Liver (tissue), 9 donors: ENCODE data around the gene SCP2D1. TPM values are rescaled to one million over a fixed set of nuclear protein-coding genes. Genes with fewer than 3 reads are reported as not detected.
"Not testable (repeated sequence)": the region's sequence is repeated elsewhere in the genome, so short reads cannot be mapped to it uniquely, and the experiment has no call there.

ENCODE experiments used
- DNase-seq: peaks from one replicate; pipeline ENCODE4 v3.0.0-alpha.2; 2017; ENCODE audit warnings: low spot score
- H3K27ac ChIP-seq, 2 donors: one replicate each; pipeline ENCODE4 v1.7.0; 2013; ENCODE audit warnings: inconsistent platforms in 2 of 2, low read length in 2 of 2, control low read depth in 1 of 2, low read depth in 1 of 2, mild to moderate bottlenecking in 1 of 2
- H3K27me3 ChIP-seq, 4 donors: one replicate each; pipeline versions ENCODE4 v1.6.1 to v1.7.0; 2013; ENCODE audit warnings: low read length in 3 of 4, inconsistent platforms in 1 of 4, mild to moderate bottlenecking in 1 of 4, moderate library complexity in 1 of 4; ENCODE audit not compliant: control insufficient read depth in 4 of 4, insufficient read depth in 4 of 4
- H3K36me3 ChIP-seq, 4 donors: one replicate each; pipeline versions ENCODE4 v1.6.1 to v1.7.0; 2013; ENCODE audit warnings: low read length in 3 of 4, mild to moderate bottlenecking in 3 of 4, low read depth in 1 of 4, moderate library complexity in 1 of 4; ENCODE audit not compliant: control insufficient read depth in 4 of 4, insufficient read depth in 3 of 4
- H3K4me1 ChIP-seq, 4 donors: one replicate each; pipeline versions ENCODE4 v1.6.1 to v1.7.0; 2013; ENCODE audit warnings: low read length in 3 of 4, mild to moderate bottlenecking in 3 of 4, moderate library complexity in 1 of 4; ENCODE audit not compliant: control insufficient read depth in 4 of 4, insufficient read depth in 4 of 4
- H3K4me3 ChIP-seq, 3 donors: one replicate each; pipeline versions ENCODE4 v1.6.1 to v1.7.0; 2013; ENCODE audit warnings: low read length in 3 of 3, control low read depth in 1 of 3, low read depth in 1 of 3, mild to moderate bottlenecking in 1 of 3
- H3K9ac ChIP-seq, 2 donors: one replicate each; pipeline ENCODE4 v1.7.0; 2013; ENCODE audit warnings: low read length in 2 of 2, mild to moderate bottlenecking in 2 of 2, moderate library complexity in 2 of 2, control low read depth in 1 of 2, low read depth in 1 of 2
- H3K9me3 ChIP-seq, 4 donors: one replicate each; pipeline versions ENCODE4 v1.6.1 to v1.7.0; 2013; ENCODE audit warnings: low read length in 3 of 4; ENCODE audit not compliant: control insufficient read depth in 4 of 4
- EGR1 ChIP-seq, 2 donors: IDR thresholded peaks; 2 replicates each; pipeline ENCODE4 v1.6.1; 2016 to 2018; ENCODE audit warnings: antibody characterized with exemption in 2 of 2, low read depth in 2 of 2
- FOXA1 ChIP-seq: IDR thresholded peaks from 2 replicates; pipeline ENCODE4 v1.6.1; 2016; ENCODE audit warnings: antibody characterized with exemption
- FOXA2 ChIP-seq: IDR thresholded peaks from 2 replicates; pipeline ENCODE4 v1.6.1; 2016; ENCODE audit warnings: antibody characterized with exemption
- GABPA ChIP-seq, 2 donors: IDR thresholded peaks in 1 of 2; conservative IDR thresholded peaks in 1 of 2; 2 replicates each; pipeline ENCODE4 v1.6.1; 2016; ENCODE audit warnings: antibody characterized with exemption in 2 of 2, mild to moderate bottlenecking in 1 of 2, moderate library complexity in 1 of 2
- HNF4A ChIP-seq, 2 donors: conservative IDR thresholded peaks; 2 replicates each; pipeline ENCODE4 v1.6.1; 2016; ENCODE audit warnings: antibody characterized with exemption in 2 of 2, mild to moderate bottlenecking in 2 of 2
- HNF4G ChIP-seq: IDR thresholded peaks from 2 replicates; pipeline ENCODE4 v1.6.1; 2016; ENCODE audit warnings: antibody characterized with exemption
- JUND ChIP-seq, 2 donors: IDR thresholded peaks; 2 replicates each; pipeline ENCODE4 v1.6.1; 2016; ENCODE audit warnings: antibody characterized with exemption in 2 of 2
- NR2F2 ChIP-seq: IDR thresholded peaks from 2 replicates; pipeline ENCODE4 v1.6.1; 2016; ENCODE audit warnings: antibody characterized with exemption
- RAD21 ChIP-seq, 2 donors: IDR thresholded peaks; 2 replicates each; pipeline ENCODE4 v1.6.1; 2016; ENCODE audit warnings: antibody characterized with exemption in 2 of 2, mild to moderate bottlenecking in 2 of 2
- SP1 ChIP-seq: IDR thresholded peaks from 2 replicates; pipeline ENCODE4 v1.6.1; 2018; ENCODE audit warnings: antibody characterized with exemption, mild to moderate bottlenecking
- YY1 ChIP-seq: IDR thresholded peaks from 2 replicates; pipeline ENCODE4 v1.6.1; 2016; ENCODE audit warnings: antibody characterized with exemption, mild to moderate bottlenecking
- WGBS: extraction: QIAGEN DNeasy Blood & Tissue Kit; methylation state at CpG from one replicate; pipeline ENCODE4 v1.1.7; 2013; 5-methylcytosine and 5-hydroxymethylcytosine counted together
- polyA plus RNA-seq, 2 donors: library from polyadenylated mRNA; stranded (reverse) in 1 of 2; unstranded in 1 of 2; fragments of 200-250 nt in 1 of 2; fragments of >200 nt in 1 of 2; fragmentation: Nextera tagmentation in 1 of 2; extraction: Ambion mirVana in 1 of 2; gene quantifications; one replicate each; pipeline versions ENCODE4 v1.2.1 to v1.2.3, GENCODE V29; 2013 to 2015
- total RNA-seq, 2 donors: library from RNA; depleted of rRNA; stranded (reverse); fragments of >200 nt; gene quantifications; one replicate each; pipeline ENCODE4 v1.2.3, GENCODE V29; 2014
- TF ChIP-seq, protein P1 (sequence below): IDR thresholded peaks from 2 replicates; pipeline ENCODE4 v1.6.1; 2016; ENCODE audit warnings: antibody characterized with exemption, mild to moderate bottlenecking
- TF ChIP-seq, protein P2 (sequence below): IDR thresholded peaks from 2 replicates; pipeline ENCODE4 v1.6.1; 2016; ENCODE audit warnings: antibody characterized with exemption
- TF ChIP-seq, protein P3 (sequence below): IDR thresholded peaks from 2 replicates; pipeline ENCODE4 v1.6.1; 2016; ENCODE audit warnings: antibody characterized with exemption
- TF ChIP-seq, protein P4 (sequence below): IDR thresholded peaks from 2 replicates; pipeline ENCODE4 v1.6.1; 2016; ENCODE audit warnings: antibody characterized with exemption
- TF ChIP-seq, protein P5 (sequence below): fragments of 150-350 bp; IDR thresholded peaks from 2 replicates; pipeline ENCODE4 v1.5.1; 2017; ENCODE audit warnings: improper control_type of control experiment, low read depth, low read length; ENCODE audit not compliant: missing input control
- donor health status: healthy.
- donor health status: healthy.
- donor health status: healthy.
- donor health status: healthy.
- donor health status: healthy.

The SCP2D1 gene
- total and polyA plus RNA-seq, 4 donors: not detected

DNA sequence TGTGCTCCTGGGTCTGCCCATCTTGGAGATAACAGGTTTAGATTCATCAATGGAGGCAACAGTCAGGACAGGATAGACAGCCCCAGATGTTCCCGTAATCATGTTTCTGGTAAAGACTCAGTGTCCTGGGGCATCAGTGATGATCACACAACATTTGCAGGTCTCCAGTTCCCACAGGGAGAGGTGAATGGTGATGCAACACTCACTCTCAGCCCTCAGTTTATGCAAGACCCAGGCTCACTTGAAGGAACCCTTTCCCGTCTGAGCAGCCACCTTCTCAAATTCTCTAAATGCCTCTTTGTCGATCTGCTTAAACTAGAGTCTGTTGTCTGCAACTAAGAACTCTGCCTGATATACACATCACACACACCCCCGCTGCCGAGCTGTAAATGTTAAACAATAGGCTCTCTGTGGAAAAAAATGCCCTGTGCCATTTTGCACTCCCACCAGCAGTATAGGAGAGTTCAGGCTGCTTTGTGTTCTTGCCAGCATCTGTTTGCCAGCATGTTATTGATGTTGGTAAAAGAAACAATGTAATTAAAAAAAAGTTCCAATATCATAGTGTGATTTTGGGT lies 30.1 kb upstream of the SCP2D1 start:
- Histone ChIP-seq H3K27ac (no peak overlapping the region), H3K9ac (no peak overlapping the region), H3K27me3 (peaks cover 0 to 2% (median 0%) of the 10 kb centered on the region in 4 donors), H3K36me3 (no peaks in the 10 kb centered on the region), H3K9me3 (peaks cover 0 to 3% (median 0%) of the 10 kb centered on the region in 4 donors), H3K4me1 (no peaks in the 10 kb centered on the region), H3K4me3 (no peak overlapping the region)
- DNase-seq: no peak
- TF ChIP-seq, protein P1, sequence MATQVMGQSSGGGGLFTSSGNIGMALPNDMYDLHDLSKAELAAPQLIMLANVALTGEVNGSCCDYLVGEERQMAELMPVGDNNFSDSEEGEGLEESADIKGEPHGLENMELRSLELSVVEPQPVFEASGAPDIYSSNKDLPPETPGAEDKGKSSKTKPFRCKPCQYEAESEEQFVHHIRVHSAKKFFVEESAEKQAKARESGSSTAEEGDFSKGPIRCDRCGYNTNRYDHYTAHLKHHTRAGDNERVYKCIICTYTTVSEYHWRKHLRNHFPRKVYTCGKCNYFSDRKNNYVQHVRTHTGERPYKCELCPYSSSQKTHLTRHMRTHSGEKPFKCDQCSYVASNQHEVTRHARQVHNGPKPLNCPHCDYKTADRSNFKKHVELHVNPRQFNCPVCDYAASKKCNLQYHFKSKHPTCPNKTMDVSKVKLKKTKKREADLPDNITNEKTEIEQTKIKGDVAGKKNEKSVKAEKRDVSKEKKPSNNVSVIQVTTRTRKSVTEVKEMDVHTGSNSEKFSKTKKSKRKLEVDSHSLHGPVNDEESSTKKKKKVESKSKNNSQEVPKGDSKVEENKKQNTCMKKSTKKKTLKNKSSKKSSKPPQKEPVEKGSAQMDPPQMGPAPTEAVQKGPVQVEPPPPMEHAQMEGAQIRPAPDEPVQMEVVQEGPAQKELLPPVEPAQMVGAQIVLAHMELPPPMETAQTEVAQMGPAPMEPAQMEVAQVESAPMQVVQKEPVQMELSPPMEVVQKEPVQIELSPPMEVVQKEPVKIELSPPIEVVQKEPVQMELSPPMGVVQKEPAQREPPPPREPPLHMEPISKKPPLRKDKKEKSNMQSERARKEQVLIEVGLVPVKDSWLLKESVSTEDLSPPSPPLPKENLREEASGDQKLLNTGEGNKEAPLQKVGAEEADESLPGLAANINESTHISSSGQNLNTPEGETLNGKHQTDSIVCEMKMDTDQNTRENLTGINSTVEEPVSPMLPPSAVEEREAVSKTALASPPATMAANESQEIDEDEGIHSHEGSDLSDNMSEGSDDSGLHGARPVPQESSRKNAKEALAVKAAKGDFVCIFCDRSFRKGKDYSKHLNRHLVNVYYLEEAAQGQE: no peak
- TF ChIP-seq HNF4G (no peak), YY1 (no peak), FOXA2 (no peak), EGR1 (IDR thresholded peaks at IDR 0.05; ENCODE audit: low read depth in 2 of 2) (no peak), FOXA1 (no peak)
- TF ChIP-seq, protein P2, sequence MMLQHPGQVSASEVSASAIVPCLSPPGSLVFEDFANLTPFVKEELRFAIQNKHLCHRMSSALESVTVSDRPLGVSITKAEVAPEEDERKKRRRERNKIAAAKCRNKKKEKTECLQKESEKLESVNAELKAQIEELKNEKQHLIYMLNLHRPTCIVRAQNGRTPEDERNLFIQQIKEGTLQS: no peak
- TF ChIP-seq, protein P3, sequence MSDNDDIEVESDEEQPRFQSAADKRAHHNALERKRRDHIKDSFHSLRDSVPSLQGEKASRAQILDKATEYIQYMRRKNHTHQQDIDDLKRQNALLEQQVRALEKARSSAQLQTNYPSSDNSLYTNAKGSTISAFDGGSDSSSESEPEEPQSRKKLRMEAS: no peak
- WGBS: 79% methylated on average over 5 of the region's 5 CpGs

DNA sequence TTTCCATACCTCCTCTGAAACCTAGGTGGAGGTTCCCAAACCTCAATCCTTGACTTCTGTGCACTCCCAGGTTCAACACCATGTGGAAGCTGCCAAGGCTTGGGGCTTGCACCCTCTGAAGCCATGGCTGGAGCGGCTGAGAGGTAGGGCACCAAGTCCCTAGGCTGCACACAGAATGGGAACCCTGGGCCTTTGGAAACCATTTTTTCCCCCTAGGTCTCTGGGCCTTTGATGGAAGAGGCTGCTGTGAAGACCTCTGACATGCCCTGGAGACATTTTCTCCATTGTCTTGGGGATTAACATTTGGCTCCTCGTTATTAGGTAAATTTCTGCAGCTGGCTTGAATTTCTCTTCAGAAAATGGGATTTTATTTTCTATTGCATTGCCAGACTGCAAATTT lies 26.5 kb upstream of the SCP2D1 start:
- H3K9me3 ChIP-seq, DNase-seq, H3K4me3 ChIP-seq, H3K27me3 ChIP-seq, H3K4me1 ChIP-seq, H3K36me3 ChIP-seq, H3K9ac ChIP-seq, H3K27ac ChIP-seq: not testable (repeated sequence)
- 65% methylated on average over 2 of the region's 2 CpGs for WGBS

DNA sequence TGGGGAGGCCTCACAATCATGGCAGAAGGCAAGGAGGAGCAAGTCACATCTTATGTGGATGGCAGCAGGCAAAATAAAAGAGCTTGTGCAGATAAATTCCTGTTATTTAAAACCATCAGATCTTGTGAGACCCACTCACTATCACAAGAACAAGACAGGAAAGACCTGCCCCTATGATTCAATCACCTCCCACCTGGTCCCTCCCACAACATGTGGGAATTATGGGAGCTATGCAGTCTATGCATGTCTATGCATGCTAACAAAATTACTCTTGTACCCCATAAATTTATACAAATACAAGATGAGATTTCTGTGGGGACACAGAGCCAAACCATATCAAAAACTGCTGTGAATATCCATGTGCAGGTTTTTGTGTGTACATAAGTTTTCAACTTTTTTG lies 25.6 kb upstream of the SCP2D1 start:
- no peak overlapping the region for H3K4me3 ChIP-seq
- DNase-seq: no peak
- no peaks in the 10 kb centered on the region for H3K36me3 ChIP-seq
- peaks cover 0 to 3% (median 0%) of the 10 kb centered on the region in 4 donors for H3K9me3 ChIP-seq
- H3K4me1 ChIP-seq: no peaks in the 10 kb centered on the region
- H3K9ac ChIP-seq: no peak overlapping the region
- no peak overlapping the region for H3K27ac ChIP-seq
- H3K27me3 ChIP-seq: peaks cover 0 to 2% (median 0%) of the 10 kb centered on the region in 4 donors
- TF ChIP-seq NR2F2 (no peak), SP1 (no peak), FOXA2 (no peak), EGR1 (IDR thresholded peaks at IDR 0.05; ENCODE audit: low read depth in 2 of 2) (no peak), HNF4A (conservative IDR thresholded peaks at IDR 0.05) (no peak), HNF4G (no peak), FOXA1 (no peak), JUND (IDR thresholded peaks at IDR 0.05) (no peak), GABPA (IDR thresholded peaks at IDR 0.05 in 1 of 2, conservative IDR thresholded peaks at IDR 0.05 in 1 of 2) (no peak), RAD21 (IDR thresholded peaks at IDR 0.05) (no peak)
- TF ChIP-seq, protein P2: no peak
- TF ChIP-seq, protein P4, sequence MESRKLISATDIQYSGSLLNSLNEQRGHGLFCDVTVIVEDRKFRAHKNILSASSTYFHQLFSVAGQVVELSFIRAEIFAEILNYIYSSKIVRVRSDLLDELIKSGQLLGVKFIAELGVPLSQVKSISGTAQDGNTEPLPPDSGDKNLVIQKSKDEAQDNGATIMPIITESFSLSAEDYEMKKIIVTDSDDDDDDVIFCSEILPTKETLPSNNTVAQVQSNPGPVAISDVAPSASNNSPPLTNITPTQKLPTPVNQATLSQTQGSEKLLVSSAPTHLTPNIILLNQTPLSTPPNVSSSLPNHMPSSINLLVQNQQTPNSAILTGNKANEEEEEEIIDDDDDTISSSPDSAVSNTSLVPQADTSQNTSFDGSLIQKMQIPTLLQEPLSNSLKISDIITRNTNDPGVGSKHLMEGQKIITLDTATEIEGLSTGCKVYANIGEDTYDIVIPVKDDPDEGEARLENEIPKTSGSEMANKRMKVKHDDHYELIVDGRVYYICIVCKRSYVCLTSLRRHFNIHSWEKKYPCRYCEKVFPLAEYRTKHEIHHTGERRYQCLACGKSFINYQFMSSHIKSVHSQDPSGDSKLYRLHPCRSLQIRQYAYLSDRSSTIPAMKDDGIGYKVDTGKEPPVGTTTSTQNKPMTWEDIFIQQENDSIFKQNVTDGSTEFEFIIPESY: no peak
- TF ChIP-seq, protein P3: no peak
- TF ChIP-seq, protein P5, sequence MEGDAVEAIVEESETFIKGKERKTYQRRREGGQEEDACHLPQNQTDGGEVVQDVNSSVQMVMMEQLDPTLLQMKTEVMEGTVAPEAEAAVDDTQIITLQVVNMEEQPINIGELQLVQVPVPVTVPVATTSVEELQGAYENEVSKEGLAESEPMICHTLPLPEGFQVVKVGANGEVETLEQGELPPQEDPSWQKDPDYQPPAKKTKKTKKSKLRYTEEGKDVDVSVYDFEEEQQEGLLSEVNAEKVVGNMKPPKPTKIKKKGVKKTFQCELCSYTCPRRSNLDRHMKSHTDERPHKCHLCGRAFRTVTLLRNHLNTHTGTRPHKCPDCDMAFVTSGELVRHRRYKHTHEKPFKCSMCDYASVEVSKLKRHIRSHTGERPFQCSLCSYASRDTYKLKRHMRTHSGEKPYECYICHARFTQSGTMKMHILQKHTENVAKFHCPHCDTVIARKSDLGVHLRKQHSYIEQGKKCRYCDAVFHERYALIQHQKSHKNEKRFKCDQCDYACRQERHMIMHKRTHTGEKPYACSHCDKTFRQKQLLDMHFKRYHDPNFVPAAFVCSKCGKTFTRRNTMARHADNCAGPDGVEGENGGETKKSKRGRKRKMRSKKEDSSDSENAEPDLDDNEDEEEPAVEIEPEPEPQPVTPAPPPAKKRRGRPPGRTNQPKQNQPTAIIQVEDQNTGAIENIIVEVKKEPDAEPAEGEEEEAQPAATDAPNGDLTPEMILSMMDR: no peak
